HG03571 (cell line): ENCODE data around the gene CSNK1G1.

Experiments
- ATAC-seq: cut with Tn5 transposase; IDR thresholded peaks from one replicate; pipeline ENCODE4 v1.9.1; 2021; ENCODE audit not compliant: unreplicated experiment

CSNK1G1 gene

GRCh38 chr15:64156652-64157331, 199.2 kb downstream of the CSNK1G1 start:
- ATAC-seq = no peak

GRCh38 chr15:64155802-64156651, 199.9 kb downstream of the CSNK1G1 start:
- ATAC-seq = no peak

DNA sequence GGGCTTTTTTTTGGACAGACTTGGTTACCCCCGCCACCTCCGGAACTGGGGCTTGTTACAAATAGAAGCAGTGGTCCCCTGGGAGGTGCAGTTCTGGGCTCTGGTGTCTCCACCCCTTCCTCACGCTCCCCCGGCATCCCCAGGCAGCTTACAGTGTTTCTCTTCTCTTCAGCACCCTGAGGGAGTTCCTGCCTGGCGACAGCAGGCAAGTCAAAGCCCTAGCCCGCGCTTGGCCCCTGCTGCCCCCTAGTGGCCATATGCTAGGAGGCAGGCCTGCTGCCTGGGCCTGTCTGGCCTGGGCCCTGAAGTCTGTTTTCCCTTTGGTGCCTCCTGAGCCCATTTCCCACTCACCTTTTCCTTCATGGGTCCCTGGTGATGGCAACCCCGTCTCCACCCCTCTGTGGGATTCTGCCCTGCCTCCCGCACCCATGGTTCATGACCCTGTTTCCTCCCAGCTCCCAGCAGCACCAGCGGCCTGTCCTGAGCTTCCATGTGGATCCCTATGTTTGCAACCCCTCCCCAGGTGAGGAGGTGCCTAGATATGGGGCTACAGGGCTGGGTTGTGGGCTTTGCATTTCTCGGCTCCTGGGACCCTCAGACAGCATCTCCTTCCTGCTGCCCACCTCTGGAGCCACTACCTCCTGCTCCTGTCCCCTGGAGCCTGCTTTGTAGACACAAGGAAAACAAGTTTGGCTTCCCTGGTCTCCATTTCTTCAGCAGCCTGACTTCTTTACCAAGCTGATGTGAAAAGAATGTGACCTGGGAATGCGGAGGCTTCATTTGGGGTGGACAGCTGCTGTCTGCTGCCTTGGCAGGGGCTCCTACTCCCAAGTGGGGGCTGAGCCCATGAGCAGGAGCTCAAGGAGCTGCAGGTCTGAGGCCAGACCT, 202.2 kb downstream of the CSNK1G1 start:
- peak; percentile 40 for ATAC-seq

DNA sequence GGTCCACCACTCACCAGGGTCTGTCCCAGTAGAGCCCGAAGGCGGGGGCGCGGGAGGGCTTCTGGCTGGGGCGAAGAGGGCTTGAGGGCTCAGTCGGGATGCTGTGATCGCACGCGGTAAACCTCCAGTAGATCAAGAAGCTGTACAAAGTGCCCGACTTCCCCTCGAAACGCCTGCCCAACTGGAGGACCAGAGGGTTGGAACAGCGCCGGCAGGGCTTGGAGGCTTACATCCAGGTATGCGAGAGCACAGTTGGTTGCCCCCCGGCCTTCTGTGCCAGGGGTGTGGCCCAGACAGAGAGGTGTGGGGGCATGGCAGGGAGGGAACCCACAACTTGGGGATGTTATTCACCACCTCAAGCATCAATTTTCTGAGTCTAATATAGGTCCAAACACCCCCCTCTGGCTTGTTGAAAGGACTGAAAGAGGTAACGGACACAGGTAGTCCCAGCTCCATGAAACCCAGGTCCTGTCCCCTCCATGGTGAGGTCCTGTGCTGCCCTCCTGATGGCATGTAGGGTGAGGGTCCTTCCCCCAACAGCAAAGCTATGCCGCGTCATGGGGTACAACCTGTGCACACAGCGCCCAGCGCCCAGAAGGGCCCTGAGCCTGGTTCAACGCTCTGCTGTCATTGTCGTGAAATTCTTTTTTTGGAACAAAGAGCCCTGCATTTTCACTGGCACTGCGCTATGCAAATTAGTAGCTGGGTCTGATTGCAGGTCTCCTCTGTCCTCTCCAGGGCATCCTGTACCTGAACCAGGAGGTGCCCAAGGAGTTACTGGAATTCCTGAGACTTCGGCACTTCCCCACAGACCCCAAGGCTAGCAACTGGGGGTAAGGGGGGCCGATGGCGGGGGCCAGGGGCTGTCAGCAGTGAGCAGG, 203.2 kb downstream of the CSNK1G1 start:
- peak; percentile 8 for ATAC-seq

GRCh38 chr15:64151727-64152506, 204.1 kb downstream of the CSNK1G1 start, which contains the start of gene SNX22:
SNX22 (plus strand) TSS chr15:64151731; CDS start chr15:64151776, 45 bp downstream.
- ATAC-seq = peak; percentile 1

- ATAC-seq = no peak
Measured at GRCh38 chr15:64149893-64150578, 205.9 kb downstream of the CSNK1G1 start.

- no peak for ATAC-seq
Measured at GRCh38 chr15:64149424-64149823, 206.5 kb downstream of the CSNK1G1 start.

DNA sequence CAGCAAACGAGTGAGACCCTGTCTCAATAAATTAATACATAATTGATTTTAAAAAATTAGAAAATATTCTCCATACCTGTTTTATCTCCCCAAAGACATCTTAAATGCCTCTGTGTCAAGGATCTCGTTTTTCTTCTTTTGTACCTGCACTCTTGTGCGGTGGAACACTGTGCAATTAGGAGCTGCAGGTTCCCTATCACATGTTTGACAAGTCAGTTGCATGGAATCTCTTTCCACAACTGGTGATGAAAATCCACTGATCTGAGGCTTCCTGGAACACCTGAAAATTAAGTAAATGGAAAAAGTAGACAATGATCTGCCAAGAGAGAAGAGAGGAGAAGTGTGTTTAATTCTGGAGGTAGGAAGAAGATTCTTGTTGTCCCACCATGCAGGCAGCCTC, 207.4 kb downstream of the CSNK1G1 start:
- ATAC-seq = no peak

- no peak for ATAC-seq
Measured at GRCh38 chr15:64148168-64148567, 207.8 kb downstream of the CSNK1G1 start.

- ATAC-seq = no peak
Measured at GRCh38 chr15:64146885-64147681, 208.9 kb downstream of the CSNK1G1 start.

DNA sequence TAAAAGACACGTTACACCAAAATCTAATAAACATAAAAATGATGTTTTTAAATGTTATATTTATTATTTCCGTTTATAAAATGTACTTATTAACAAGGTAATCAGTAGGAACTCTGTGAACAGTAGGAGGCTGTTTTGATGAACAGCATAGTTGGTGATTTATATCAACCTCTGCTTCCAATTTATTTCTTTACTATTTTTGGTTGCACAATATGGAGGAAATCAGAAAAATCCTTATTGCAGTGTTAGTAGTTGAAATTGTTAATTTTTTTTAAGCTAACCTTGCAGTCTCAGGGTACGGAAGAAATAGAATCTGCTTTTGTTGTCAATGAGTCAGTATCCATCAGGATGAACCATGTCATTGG, 209.5 kb downstream of the CSNK1G1 start:
- no peak for ATAC-seq

DNA sequence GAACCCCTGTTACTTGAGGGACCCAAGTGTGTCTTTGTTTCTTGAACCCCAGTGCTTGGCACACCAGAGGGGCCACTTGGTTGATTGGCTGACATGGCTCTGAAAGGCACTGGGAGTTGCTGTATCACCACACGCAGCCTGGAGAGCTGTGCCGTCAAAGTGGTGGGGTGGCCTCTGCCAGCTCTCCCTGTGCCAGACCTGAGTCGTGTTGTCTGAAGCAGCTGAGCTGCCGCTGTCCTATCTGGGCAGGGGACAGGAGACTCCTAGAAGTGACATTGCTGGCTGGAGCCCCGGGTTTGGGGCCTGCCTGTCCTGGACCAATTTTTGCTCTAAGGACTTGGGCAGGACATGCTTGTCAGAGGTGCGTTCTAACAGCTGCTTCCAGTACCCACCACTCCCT, 209.9 kb downstream of the CSNK1G1 start:
- no peak for ATAC-seq

DNA sequence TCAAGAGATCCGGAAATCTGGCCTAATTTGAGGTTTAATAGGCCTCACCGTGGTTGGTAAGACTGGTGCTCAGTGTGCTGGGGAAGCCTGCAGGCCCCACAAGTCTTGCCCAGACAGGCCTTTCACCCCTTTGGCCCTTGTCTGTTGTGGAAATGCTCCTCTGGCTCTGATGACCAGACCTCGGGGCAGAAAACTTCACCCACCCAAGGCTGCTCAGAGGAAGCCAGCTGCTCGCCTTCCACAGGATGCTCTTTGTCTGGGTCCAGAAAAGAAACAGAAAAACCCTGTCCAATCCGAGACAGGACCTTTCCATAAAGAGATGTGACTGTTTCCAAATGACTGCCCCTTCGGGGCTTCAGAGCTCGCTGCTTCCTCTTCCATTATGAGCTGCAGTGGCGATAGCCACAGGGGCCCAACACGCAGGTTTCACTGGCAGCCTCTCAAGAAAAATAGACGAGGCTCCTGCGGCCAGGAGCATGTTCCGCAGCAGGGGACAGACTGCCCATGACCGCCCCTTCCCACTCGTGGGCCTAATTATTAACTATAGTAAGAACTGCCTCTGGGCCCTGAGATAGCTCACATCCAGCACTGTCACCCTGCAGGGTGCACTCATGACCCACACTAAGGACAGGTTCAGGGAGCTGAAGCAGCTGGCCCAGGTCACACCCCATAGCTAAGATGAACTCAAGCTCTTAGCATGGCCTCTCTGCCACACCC, 211.2 kb downstream of the CSNK1G1 start:
- ATAC-seq = peak; percentile 67

DNA sequence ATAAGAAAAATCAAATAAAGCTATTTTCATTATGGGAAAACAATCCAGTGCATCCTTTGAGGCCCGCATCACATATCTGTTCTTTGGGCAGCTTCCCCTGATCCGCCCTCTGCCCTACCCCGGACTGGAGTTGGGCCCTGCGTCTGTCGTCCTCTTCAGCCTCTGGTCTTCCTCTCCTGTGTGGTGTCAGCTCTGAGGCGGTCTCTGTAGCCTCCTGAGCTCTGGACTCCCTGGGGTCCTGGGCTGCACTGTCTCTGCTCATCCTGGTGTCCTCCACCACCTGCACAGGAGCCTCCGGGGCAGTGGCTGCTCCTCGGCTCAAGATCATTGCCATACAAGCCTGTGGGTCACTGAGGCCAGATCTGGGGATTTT, 211.8 kb downstream of the CSNK1G1 start:
- no peak for ATAC-seq

DNA sequence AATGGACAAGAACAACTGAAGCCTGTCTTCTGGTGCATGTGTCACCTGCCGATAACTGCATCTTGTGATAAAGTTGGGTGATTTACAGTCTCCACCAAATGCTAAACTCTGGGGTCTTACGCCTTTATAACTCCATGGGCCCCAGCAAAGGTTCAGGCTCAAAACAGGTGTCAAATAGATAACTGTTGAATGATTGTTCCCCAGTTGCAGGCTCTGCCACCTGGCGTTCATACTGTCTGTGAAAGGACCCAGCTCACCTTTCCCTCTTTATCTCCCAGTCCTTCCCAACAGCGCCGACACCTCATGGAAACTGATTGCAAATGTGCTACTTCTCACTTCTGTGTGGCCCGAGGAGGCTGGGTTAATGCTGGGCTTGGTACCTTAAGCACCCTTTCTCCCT, 212.7 kb downstream of the CSNK1G1 start:
- no peak for ATAC-seq

DNA sequence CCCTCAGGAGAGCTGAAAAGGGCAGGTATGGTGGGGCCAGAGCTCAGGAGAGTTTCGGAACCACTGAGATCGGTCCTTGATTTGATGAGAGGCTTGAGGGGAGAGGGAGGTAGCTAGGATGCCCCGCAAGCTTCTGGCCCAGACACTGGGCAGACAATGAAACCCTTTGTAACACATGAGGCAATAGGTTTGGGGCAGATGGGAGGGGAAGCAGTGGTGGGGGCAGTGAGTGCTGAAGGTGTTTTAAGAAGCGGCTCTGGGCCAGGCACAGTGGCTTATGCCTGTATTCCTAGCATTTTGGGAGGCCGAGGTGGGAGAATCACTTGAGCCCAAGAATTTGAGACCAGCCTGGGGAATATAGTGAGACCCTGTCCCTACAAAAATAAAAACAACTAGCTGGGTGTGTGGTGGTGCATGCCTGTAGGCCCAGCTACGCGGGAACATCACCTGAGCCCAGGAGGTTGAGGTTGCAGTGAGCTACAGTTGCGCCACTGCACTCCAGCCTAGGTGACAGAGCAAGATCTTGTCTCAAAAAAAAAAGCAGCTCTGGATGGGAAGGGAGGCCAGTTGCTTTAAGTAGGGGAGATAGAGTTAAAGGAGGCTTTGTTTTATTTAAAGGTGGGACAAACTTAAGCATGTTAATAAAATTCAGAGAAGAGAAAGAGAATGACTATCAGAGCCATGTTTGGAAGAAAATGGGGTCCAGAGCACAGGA, 214.0 kb downstream of the CSNK1G1 start:
- ATAC-seq = no peak

GRCh38 chr15:64138331-64138941, 217.5 kb downstream of the CSNK1G1 start:
- ATAC-seq = no peak
